Keratinocyte (primary cell): ENCODE results near the gene CLIC3. TPM values are rescaled to one million over a fixed set of nuclear protein-coding genes. Genes with fewer than 3 reads are reported as not detected.

ENCODE experiments used
- DNase-seq: peaks from one replicate; pipeline ENCODE4 v3.0.0-alpha.2; 2011; ENCODE audit warnings: low read depth, missing footprints, low spot score
- FAIRE-seq: peaks from 2 replicates; lab custom pipeline; 2011; peaks lifted over from hg19 to GRCh38; lab: Jason Lieb, UNC
- H2AFZ ChIP-seq: 2 replicates; pipeline ENCODE4 v1.6.0; 2012; ENCODE audit warnings: low read length, control low read depth, inconsistent platforms; ENCODE audit not compliant: control insufficient read depth
- H3K27ac ChIP-seq: 2 replicates; pipeline ENCODE4 v1.5.1; 2011; ENCODE audit warnings: low read length; ENCODE audit not compliant: control insufficient read depth, insufficient read depth
- H3K27me3 ChIP-seq: 3 replicates; pipeline ENCODE4 v1.6.0; 2011; ENCODE audit warnings: low read length; ENCODE audit not compliant: control insufficient read depth, insufficient read depth; ENCODE audit errors: extremely low read depth
- H3K36me3 ChIP-seq, 2 experiments: 2 replicates in 1 of 2; 3 replicates in 1 of 2; pipeline ENCODE4 v1.5.1; 2011; ENCODE audit warnings: low read length in 2 of 2, mild to moderate bottlenecking in 1 of 2; ENCODE audit not compliant: control insufficient read depth in 2 of 2, insufficient read depth in 2 of 2; ENCODE audit errors: extremely low read depth in 1 of 2
- H3K4me1 ChIP-seq: 3 replicates; pipeline ENCODE4 v1.5.1; 2011; ENCODE audit warnings: low read length; ENCODE audit not compliant: control insufficient read depth, insufficient read depth; ENCODE audit errors: extremely low read depth
- H3K4me2 ChIP-seq: 3 replicates; pipeline ENCODE4 v1.6.0; 2011; ENCODE audit warnings: low read depth, low read length; ENCODE audit not compliant: control insufficient read depth, insufficient read depth; ENCODE audit errors: extremely low read depth
- H3K4me3 ChIP-seq, 3 experiments: fragments of 200-600 bp in 1 of 3; sonication (generic) in 1 of 3; 2 replicates in 2 of 3; 3 replicates in 1 of 3; pipeline ENCODE4 v1.5.1; 2011 to 2016; ENCODE audit warnings: low read length in 3 of 3, mild to moderate bottlenecking in 3 of 3, control low read depth in 2 of 3, inconsistent platforms in 1 of 3, low read depth in 1 of 3, mixed read lengths in 1 of 3, mixed run types in 1 of 3, moderate library complexity in 1 of 3; ENCODE audit not compliant: control insufficient read depth in 2 of 3, insufficient read depth in 2 of 3; ENCODE audit errors: extremely low read depth in 1 of 3
- H3K79me2 ChIP-seq: 2 replicates; pipeline ENCODE4 v1.6.0; 2012; ENCODE audit warnings: low read length; ENCODE audit not compliant: control insufficient read depth, insufficient read depth
- H3K9ac ChIP-seq: 3 replicates; pipeline ENCODE4 v1.6.0; 2011; ENCODE audit warnings: low read length; ENCODE audit not compliant: control insufficient read depth, insufficient read depth; ENCODE audit errors: extremely low read depth
- H3K9me1 ChIP-seq: 3 replicates; pipeline ENCODE4 v1.6.0; 2011; ENCODE audit warnings: low read length; ENCODE audit not compliant: control insufficient read depth, insufficient read depth; ENCODE audit errors: extremely low read depth
- H3K9me3 ChIP-seq: 2 replicates; pipeline ENCODE4 v1.5.1; 2012; ENCODE audit warnings: low read depth, low read length; ENCODE audit not compliant: control insufficient read depth
- H4K20me1 ChIP-seq: 3 replicates; pipeline ENCODE4 v1.6.0; 2011; ENCODE audit warnings: low read length; ENCODE audit not compliant: control insufficient read depth, insufficient read depth; ENCODE audit errors: extremely low read depth
- EZH2 ChIP-seq: IDR thresholded peaks from one replicate; pipeline ENCODE4 v1.6.1; 2012; ENCODE audit warnings: inconsistent platforms, mild to moderate bottlenecking, low read length, moderate library complexity
- dilution Hi-C: fragments of 300-500 bp; cut with MboI; formaldehyde crosslinking; loops from one replicate; pipeline ENCODE4 v1.7.0; 2020; ENCODE audit warnings: low sequenced_read_pairs; ENCODE audit not compliant: extremely low pct_ligation_motif_present
- polyA plus RNA-seq, 5 experiments: library from polyadenylated mRNA; depleted of rRNA in 3 of 5; stranded (reverse) in 3 of 5; stranded (forward) in 1 of 5; unstranded in 1 of 5; fragments of >200 nt; gene quantifications; 1 replicate in 1 of 5; 2 replicates in 3 of 5; 3 replicates in 1 of 5; pipeline versions ENCODE4 v1.2.1 to v1.2.3, GENCODE V29; 2011 to 2012; ENCODE audit warnings: missing spikeins in 2 of 5, low read depth in 1 of 5, low replicate concordance in 1 of 5
- TF ChIP-seq, protein P1 (sequence below), 3 experiments: IDR thresholded peaks in 1 of 3; conservative IDR thresholded peaks in 1 of 3; optimal IDR thresholded peaks in 1 of 3; 2 replicates in 2 of 3; 3 replicates in 1 of 3; pipeline versions ENCODE3 to v1.5.1; 2011; ENCODE audit warnings: low read length in 3 of 3, mild to moderate bottlenecking in 3 of 3, moderate library complexity in 2 of 3, control low read depth in 1 of 3, inconsistent platforms in 1 of 3; ENCODE audit not compliant: insufficient read depth in 2 of 3; ENCODE audit errors: extremely low read depth in 1 of 3

The CLIC3 gene
- polyA plus RNA-seq, 1 donor (not counting 4 experiments of a cell fraction or from before 2014, with no cell fraction given) = 5.5 TPM

DNA sequence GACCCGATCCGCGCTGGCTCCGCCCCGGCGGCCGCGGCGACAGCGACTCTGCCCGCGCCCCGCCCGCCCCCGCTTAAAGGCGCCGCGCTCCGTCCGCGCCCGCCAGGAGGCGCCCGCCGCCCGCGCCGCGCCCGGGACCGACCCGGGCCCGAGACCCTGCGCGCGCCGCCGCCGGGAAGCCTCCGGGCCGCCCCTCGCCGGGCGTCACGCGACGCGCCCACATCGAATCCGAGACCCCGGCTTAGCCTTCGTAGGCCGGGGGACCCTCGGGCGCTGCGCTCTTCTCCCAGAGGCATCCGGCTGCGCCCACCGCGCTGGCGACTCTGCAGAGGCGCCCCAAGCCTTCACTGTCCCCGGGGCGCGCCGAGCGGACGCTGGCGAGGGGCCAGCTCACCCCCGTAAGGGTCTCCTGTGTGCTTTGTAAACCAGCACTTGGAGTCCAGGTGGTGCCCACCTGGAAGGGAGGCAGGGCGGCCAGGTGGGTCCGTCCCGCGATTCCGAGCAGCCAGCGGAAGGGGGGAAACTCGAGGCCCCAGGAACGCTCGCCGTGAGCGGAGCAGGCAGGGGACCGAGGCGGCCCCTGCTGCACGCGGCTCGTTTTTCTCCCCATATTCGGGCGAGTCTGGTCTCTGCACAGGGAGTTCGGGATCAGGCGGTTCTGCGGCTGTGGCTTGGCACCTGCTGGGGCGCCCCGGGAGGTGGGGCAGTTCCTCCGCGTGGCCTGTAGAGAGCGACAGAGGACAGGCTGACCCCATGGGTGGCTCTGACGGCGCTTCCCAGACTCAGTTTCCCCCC lies 32.1 kb upstream of the CLIC3 start:
- Histone ChIP-seq H3K36me3 (no peaks in the 10 kb centered on the region), H3K9me1 (no peaks in the 10 kb centered on the region), H3K9me3 (no peaks in the 10 kb centered on the region), H3K4me1 (peaks cover 7% of the 10 kb centered on the region), H3K79me2 (no peaks in the 10 kb centered on the region), H4K20me1 (no peaks in the 10 kb centered on the region), H3K4me3 (peak overlapping the region; percentile 22 to 46 (median 39)), H3K9ac (no peak overlapping the region), H3K4me2 (peak overlapping the region; percentile 81), H3K27ac (no peak overlapping the region), H2AFZ (no peak overlapping the region), H3K27me3 (peaks cover 15% of the 10 kb centered on the region)
- FAIRE-seq (no peak), DNase-seq (no peak)
- dilution Hi-C loops = no loop called here
- TF ChIP-seq, protein P1, sequence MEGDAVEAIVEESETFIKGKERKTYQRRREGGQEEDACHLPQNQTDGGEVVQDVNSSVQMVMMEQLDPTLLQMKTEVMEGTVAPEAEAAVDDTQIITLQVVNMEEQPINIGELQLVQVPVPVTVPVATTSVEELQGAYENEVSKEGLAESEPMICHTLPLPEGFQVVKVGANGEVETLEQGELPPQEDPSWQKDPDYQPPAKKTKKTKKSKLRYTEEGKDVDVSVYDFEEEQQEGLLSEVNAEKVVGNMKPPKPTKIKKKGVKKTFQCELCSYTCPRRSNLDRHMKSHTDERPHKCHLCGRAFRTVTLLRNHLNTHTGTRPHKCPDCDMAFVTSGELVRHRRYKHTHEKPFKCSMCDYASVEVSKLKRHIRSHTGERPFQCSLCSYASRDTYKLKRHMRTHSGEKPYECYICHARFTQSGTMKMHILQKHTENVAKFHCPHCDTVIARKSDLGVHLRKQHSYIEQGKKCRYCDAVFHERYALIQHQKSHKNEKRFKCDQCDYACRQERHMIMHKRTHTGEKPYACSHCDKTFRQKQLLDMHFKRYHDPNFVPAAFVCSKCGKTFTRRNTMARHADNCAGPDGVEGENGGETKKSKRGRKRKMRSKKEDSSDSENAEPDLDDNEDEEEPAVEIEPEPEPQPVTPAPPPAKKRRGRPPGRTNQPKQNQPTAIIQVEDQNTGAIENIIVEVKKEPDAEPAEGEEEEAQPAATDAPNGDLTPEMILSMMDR (optimal IDR thresholded peaks at IDR 0.05 in 1 of 3, IDR thresholded peaks at IDR 0.05 in 1 of 3, conservative IDR thresholded peaks at IDR 0.05 in 1 of 3; ENCODE audit: extremely low read depth in 1 of 3, insufficient read depth in 2 of 3, low read length in 3 of 3) = peak in 2 of 3 experiments; percentile 44 to 71
- peak; percentile 39 for TF ChIP-seq EZH2

- H3K4me3 ChIP-seq = peak within 1 kb of the TSS; percentile 22 to 46 (median 39)
- dilution Hi-C loops = no loop called here
- TF ChIP-seq, protein P1 (optimal IDR thresholded peaks at IDR 0.05 in 1 of 3, IDR thresholded peaks at IDR 0.05 in 1 of 3, conservative IDR thresholded peaks at IDR 0.05 in 1 of 3; ENCODE audit: extremely low read depth in 1 of 3, insufficient read depth in 2 of 3, low read length in 3 of 3) = no peak
- no peak for TF ChIP-seq EZH2
- peaks cover 7% of the 10 kb centered on the region for H3K4me1 ChIP-seq
- DNase-seq = no peak
- H3K4me2 ChIP-seq = peak within 1 kb of the TSS; percentile 81
- no peaks in the 10 kb centered on the region for H4K20me1 ChIP-seq
- H3K79me2 ChIP-seq = no peaks in the 10 kb centered on the region
- peaks cover 15% of the 10 kb centered on the region for H3K27me3 ChIP-seq
- no peak within 1 kb of the TSS for H2AFZ ChIP-seq
- no peaks in the 10 kb centered on the region for H3K9me3 ChIP-seq
- H3K9ac ChIP-seq = no peak within 1 kb of the TSS
- no peaks in the 10 kb centered on the region for H3K36me3 ChIP-seq
- no peaks in the 10 kb centered on the region for H3K9me1 ChIP-seq
- H3K27ac ChIP-seq = no peak within 1 kb of the TSS
- FAIRE-seq = no peak
Measured at GRCh38 chr9:137027369-137028262, 31.2 kb upstream of the CLIC3 start, which contains the start of gene ABCA2. Gene ABCA2, minus strand, starts transcription at chr9:137028237. Its CDS starts 97 bp downstream, at chr9:137028140.
